Coronary artery (tissue), 2 donors: ENCODE measurements around the gene SLC37A2.

Experiments used
- DNase-seq: peaks from one replicate; pipeline ENCODE4 v3.0.0-alpha.2; 2017; ENCODE audit warnings: low spot score
- H3K27ac ChIP-seq, 2 donors: fragments of 200-600 bp; sonication (generic); one replicate each; pipeline ENCODE4 v1.5.1; 2016 to 2019
- H3K4me3 ChIP-seq: fragments of 200-600 bp; sonication (generic); 2 replicates; pipeline ENCODE4 v1.5.1; 2016; ENCODE audit warnings: mild to moderate bottlenecking, moderate library complexity
- TF ChIP-seq, protein P1 (sequence below): fragments of 200-600 bp; sonication (generic); IDR thresholded peaks from one replicate; pipeline ENCODE4 v1.5.1; 2019; ENCODE audit warnings: antibody characterized with exemption

Gene SLC37A2

GRCh38 chr11:125074511-125075241, 11.6 kb downstream of the SLC37A2 start:
- TF ChIP-seq, protein P1, sequence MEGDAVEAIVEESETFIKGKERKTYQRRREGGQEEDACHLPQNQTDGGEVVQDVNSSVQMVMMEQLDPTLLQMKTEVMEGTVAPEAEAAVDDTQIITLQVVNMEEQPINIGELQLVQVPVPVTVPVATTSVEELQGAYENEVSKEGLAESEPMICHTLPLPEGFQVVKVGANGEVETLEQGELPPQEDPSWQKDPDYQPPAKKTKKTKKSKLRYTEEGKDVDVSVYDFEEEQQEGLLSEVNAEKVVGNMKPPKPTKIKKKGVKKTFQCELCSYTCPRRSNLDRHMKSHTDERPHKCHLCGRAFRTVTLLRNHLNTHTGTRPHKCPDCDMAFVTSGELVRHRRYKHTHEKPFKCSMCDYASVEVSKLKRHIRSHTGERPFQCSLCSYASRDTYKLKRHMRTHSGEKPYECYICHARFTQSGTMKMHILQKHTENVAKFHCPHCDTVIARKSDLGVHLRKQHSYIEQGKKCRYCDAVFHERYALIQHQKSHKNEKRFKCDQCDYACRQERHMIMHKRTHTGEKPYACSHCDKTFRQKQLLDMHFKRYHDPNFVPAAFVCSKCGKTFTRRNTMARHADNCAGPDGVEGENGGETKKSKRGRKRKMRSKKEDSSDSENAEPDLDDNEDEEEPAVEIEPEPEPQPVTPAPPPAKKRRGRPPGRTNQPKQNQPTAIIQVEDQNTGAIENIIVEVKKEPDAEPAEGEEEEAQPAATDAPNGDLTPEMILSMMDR: no peak
- DNase-seq: no peak
- no peak overlapping the region for H3K27ac ChIP-seq
- H3K4me3 ChIP-seq: no peak overlapping the region

- Histone ChIP-seq H3K4me3 (no peak overlapping the region), H3K27ac (no peak overlapping the region)
- TF ChIP-seq, protein P1: no peak
- no peak for DNase-seq
Observed at GRCh38 chr11:125075242-125075625, 12.1 kb downstream of the SLC37A2 start.

DNA sequence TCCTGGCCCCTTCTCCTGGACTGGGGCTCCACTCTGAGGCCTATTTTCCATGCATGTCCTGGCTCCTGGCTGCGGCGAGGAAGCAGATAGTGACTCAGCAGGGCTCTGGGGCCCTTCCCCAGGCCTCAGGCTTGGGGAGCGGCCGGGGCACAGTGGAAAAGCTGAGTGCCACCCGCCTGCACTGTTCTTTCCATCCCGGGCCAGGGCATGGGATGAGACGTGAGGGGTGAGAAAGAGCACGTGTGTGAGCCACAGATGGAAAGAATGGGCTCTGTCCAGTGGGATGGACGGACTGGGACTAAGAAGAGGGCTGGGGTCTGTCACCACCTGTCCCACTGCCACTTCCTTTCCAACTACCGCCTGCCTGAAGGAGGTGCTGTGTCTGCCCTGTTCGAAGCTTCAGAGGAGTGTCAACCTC, 12.8 kb downstream of the SLC37A2 start:
- Histone ChIP-seq H3K27ac (no peak overlapping the region), H3K4me3 (no peak overlapping the region)
- TF ChIP-seq, protein P1: no peak
- DNase-seq: no peak

GRCh38 chr11:125076378-125076945, 13.4 kb downstream of the SLC37A2 start:
- Histone ChIP-seq H3K4me3 (no peak overlapping the region), H3K27ac (no peak overlapping the region)
- TF ChIP-seq, protein P1: no peak
- no peak for DNase-seq

- no peak overlapping the region for H3K27ac ChIP-seq
- TF ChIP-seq, protein P1: no peak
- DNase-seq: no peak
Observed at GRCh38 chr11:125078016-125078415, 14.9 kb downstream of the SLC37A2 start.

GRCh38 chr11:125078516-125079140, 15.5 kb downstream of the SLC37A2 start:
- Histone ChIP-seq H3K4me3 (no peak overlapping the region), H3K27ac (no peak overlapping the region)
- DNase-seq: no peak
- TF ChIP-seq, protein P1: no peak

More at GRCh38 chr11:125078016-125078415, 14.9 kb downstream of the SLC37A2 start:
- H3K4me3 ChIP-seq: no peak overlapping the region
